GM21576 (cell line): ENCODE data around the gene TENM4.

Experiments
- ATAC-seq: cut with Tn5 transposase; IDR thresholded peaks from one replicate; pipeline ENCODE4 v1.9.1; 2021; ENCODE audit warnings: mild to moderate bottlenecking, moderate library complexity; ENCODE audit not compliant: unreplicated experiment

Gene TENM4

GRCh38 chr11:79039122-79039521 is 401.7 kb downstream of the TENM4 start:
- ATAC-seq, result no peak

- no peak for ATAC-seq
Measured at GRCh38 chr11:79035881-79036280, 404.9 kb downstream of the TENM4 start.

GRCh38 chr11:79033833-79034232 is 407.0 kb downstream of the TENM4 start:
- no peak for ATAC-seq

DNA sequence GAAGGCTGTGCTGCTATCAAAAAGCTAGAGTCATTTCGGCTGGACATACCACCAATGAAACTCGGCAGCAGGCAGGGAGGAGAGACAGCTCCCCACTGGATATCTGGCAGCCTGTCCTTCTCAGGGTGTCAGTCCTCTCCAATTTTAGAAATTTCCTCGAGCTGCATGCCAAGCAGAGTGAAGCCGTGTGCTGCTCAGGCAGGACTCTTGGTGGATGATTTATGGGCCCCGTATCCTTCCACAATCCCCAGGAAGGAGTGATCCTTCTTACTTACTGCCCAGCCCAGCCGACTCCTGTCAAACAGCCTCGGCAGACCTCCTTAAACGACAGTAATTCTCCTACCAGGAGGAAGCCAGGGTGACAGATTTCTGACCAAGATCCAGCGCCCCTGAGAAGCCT is 410.4 kb downstream of the TENM4 start:
- no peak for ATAC-seq

DNA sequence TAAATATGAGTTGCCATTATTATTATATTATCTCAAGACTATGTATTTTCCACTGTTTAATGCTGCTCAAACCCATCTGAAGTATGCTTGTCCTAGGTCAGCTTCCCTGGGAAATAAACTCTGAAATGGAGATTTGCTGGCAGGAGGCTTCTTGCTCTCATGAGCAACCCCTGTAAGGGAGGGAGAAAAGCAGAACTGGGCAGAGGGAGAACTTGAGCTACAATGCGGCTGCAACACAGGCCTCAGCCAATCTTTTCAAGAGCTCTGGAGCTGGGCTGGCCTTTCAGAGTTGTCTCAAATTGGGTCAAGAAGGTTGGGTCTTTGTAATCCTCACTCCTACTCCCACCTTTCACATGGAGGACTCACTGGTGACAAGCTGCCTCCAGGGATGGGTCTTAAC is 412.6 kb downstream of the TENM4 start:
- no peak for ATAC-seq

- peak; percentile 83 for ATAC-seq
Measured at GRCh38 chr11:79026803-79027445, 413.9 kb downstream of the TENM4 start.

- no peak for ATAC-seq
Measured at GRCh38 chr11:79025622-79026021, 415.2 kb downstream of the TENM4 start.

GRCh38 chr11:79025097-79025496 is 415.7 kb downstream of the TENM4 start:
- ATAC-seq, result no peak

DNA sequence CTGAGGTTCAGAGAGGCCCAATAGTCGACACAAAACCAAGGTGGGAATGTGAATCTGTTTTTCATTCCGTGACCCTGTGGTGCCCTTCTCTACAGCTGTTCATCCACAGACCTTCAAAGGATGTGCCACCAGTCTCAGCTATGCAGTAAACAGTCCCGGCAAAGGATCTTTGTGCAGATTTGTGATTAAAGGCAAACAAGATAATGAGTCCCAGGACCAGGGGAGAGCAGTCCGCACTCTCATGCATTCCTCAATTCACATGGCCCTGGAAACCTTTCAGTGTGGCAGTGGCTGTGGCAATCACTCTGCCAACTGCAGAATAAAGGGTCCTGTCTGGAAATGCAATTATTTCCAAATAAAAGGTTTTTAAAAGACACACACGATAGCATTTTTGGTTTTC is 418.6 kb downstream of the TENM4 start:
- ATAC-seq, result no peak

- ATAC-seq, result no peak
Measured at GRCh38 chr11:79021601-79022000, 419.2 kb downstream of the TENM4 start.

DNA sequence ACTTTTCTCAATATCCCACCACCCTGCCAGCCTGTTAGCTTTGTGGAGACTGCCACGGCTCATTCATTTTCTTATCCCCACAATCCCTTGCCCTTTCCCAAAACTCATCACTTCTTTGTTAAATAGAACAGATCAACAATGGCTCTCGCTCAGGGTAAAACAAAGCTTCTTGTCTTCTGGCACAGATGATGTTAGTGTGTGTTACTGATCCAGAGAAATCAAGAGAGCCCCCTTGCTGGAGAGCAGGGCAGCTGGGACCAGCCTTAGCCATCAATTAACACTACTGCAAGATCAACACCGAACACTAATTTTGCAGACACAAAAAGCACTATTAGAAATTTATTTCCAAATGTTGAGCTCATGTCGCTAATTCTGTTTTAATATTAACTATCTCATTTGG is 420.9 kb downstream of the TENM4 start:
- ATAC-seq, result no peak

DNA sequence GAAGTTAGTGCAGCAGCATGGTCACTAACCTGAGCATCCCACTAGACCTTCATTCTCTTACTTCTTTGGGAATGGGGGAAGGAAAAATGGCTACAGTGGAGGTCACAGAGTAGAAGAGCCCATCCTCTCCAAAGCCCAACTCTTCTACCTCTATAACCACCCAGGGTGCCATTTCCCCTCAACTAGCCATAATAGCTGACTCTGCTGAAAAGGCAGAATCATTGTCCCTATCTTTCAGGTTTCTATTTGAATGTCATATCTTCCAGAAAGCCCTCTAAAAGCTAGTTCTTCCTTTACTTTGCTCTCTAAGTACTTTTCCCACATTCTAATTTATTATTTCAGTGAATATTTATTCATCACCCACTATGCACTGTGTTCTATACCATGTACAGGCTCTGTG is 421.6 kb downstream of the TENM4 start:
- no peak for ATAC-seq

DNA sequence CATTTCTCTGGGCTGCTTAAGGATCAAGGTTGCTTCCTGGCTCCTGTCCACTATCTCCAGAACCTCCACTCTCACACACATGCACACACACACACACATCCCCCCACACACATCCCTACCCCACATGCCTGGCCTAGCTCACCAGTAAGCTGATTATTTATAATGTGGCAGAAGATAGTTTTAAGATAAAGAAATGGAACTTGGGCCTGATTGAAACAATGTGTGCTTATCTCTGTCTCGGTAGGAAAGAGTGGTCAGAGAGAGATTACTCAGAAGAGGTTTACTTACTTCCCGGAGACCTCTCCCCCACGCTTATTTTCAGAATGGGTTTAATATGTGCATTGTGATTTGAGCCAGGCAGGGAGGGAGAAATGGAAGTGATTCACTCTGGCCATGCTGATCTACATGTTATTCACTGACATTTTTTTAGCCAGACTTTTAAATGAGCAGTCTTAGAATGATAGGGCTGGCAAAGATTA is 422.4 kb downstream of the TENM4 start:
- no peak for ATAC-seq

GRCh38 chr11:79017811-79018210 is 423.0 kb downstream of the TENM4 start:
- no peak for ATAC-seq

- ATAC-seq, result no peak
Measured at GRCh38 chr11:79013509-79013908, 427.3 kb downstream of the TENM4 start.

DNA sequence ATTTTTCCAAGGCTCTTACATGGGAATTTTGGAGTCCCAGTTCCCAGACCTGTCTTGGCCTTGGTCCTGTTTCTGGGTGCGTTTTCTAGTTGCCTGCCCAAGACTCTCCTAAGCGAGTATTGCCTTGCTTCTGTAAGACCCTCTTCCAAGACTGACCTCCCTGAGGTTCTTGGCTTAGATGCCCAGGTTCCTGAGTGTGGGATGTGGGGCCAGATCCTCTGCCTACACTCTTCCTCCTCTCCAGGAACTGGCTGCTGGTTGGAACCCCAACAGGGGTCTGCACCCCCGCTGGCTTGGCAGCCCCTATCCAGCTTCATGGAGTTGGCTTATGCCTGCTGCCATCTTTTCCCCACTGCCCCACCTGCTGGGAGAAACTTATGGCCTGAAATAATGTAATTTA is 429.5 kb downstream of the TENM4 start:
- ATAC-seq, result no peak

DNA sequence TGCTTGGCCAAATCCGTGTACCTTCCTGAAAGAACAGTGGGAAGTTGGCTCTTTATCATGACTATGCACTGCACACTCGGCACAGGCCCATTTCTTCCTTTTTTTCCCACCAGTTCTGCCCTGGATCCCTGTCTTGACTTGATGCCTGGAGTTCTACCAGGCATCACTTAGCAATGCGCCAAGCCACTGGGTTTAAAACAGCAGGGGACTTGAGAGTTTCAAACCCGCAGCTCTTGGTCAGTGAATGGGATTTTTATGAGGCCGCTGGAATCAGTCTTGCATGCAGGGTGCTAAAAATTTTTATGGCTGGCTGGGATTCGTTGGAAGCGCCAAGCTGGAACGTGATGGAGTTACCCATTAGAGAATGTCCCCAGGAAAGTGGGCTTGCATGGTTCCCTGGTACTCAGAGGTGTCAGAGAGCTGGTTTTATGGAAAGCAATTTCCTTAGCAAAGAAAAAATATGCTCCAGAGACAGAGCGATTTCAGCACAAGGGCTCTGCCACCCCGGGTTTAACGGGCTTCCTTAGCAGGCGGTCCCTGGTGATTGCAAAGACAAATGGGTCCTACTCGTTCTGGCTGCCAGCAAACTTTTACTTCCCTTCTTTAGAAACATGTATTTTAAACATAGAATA is 432.9 kb downstream of the TENM4 start:
- ATAC-seq, result no peak

GRCh38 chr11:79006854-79007253 is 434.0 kb downstream of the TENM4 start:
- no peak for ATAC-seq

DNA sequence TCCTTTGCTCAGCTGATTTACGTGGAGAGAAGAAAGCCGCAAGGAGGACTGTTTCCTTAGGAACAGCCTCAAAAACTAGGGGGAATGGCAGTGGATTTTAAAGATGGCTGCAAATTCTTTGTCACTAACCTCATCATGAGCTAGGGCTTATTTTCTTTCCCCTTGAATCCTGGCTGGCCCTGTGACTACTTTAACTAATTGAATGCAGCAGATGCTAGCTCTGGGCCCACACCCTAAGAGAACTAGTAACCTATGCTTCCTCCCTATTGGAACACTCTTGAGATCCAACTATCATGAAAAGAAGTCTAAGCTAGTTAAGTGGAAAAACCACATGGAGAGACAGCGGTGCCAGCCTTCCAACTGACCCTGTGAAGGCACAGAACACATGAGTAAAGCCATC is 444.8 kb downstream of the TENM4 start:
- no peak for ATAC-seq

DNA sequence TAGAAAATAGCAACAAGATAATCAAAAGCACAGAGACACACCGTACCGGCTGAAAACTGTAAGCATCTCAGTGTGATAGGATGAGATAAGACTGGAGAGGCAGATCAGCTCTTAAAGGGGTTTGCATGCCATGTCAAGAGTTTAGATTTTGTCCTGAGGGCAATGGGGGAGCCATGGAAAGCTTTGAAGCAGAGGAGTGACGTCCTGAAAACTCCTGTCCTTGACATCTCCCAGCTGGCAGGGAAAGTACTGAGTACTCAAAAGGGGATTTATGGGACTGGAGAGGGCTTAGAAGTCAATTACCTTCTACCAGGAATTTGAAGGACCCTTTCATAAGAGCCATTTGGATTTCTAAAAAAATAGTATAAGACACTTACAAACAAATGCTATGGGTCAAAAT is 445.7 kb downstream of the TENM4 start:
- ATAC-seq, result no peak

DNA sequence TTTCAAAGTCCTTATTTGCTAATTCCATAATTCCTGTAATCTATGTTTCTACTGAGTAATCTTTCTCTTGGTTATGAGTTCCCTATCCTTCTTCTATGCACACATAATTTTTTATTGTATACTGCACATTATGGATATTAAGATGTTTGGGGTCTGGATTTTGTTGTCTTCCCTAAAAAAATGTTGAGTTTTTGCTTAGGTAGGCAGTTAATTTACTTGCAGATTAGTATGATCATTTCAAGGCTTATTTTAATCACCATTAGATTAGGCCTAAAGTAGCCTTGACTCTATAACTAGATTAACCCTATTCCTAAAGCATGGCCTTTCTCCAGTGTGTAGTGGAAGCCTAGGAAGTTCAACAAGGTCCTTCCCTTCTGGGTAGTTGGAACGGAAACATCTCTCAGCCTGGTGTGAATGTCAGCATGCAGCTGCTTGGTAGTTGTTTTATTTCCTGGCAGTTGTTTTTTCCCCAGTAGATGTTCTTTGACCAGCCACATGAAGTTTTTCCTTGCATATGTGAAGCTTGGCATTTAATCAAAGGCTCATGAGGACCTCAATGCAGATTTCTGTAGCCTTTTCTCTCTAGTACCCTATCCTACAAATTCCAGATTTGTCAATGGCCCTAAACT is 446.9 kb downstream of the TENM4 start:
- ATAC-seq, result no peak

- no peak for ATAC-seq
Measured at GRCh38 chr11:78991681-78992080, 449.1 kb downstream of the TENM4 start.
